Esophagus (tissue), 2 donors: ENCODE results near the gene DOCK4. TPM values are rescaled to one million over a fixed set of nuclear protein-coding genes. Genes with fewer than 3 reads are reported as not detected.

Experiments
- H3K27ac ChIP-seq, 2 donors: one replicate each; pipeline ENCODE4 v1.5.1; 2013; ENCODE audit warnings: low read depth in 2 of 2, mild to moderate bottlenecking in 2 of 2, inconsistent platforms in 1 of 2, low read length in 1 of 2, moderate library complexity in 1 of 2
- H3K27me3 ChIP-seq, 2 donors: one replicate each; pipeline ENCODE4 v1.6.1; 2013; ENCODE audit warnings: low read length in 2 of 2, control low read depth in 1 of 2, mild to moderate bottlenecking in 1 of 2; ENCODE audit not compliant: insufficient read depth in 2 of 2, control insufficient read depth in 1 of 2
- H3K36me3 ChIP-seq, 2 donors: one replicate each; pipeline ENCODE4 v1.6.1; 2013; ENCODE audit warnings: low read length in 1 of 2; ENCODE audit not compliant: control insufficient read depth in 2 of 2, insufficient read depth in 2 of 2
- H3K4me1 ChIP-seq, 2 donors: one replicate each; pipeline ENCODE4 v1.6.1; 2013; ENCODE audit warnings: low read length in 1 of 2; ENCODE audit not compliant: control insufficient read depth in 2 of 2, insufficient read depth in 2 of 2
- H3K4me3 ChIP-seq, 2 donors: one replicate each; pipeline ENCODE4 v1.5.1; 2013; ENCODE audit warnings: low read length in 2 of 2, mild to moderate bottlenecking in 2 of 2, low read depth in 1 of 2, moderate library complexity in 1 of 2
- H3K9me3 ChIP-seq, 2 donors: one replicate each; pipeline ENCODE4 v1.6.1; 2013; ENCODE audit warnings: mild to moderate bottlenecking in 2 of 2, low read depth in 1 of 2, low read length in 1 of 2, moderate library complexity in 1 of 2; ENCODE audit not compliant: control insufficient read depth in 2 of 2, insufficient read depth in 1 of 2
- WGBS, 2 donors: extraction: QIAGEN DNeasy Blood & Tissue Kit; methylation state at CpG; one replicate each; pipeline ENCODE4 v1.1.7; 2013; 5-methylcytosine and 5-hydroxymethylcytosine counted together
- polyA plus RNA-seq, 2 donors: library from polyadenylated mRNA; stranded (reverse); fragments of 200-250 nt; gene quantifications; one replicate each; pipeline ENCODE4 v1.2.3, GENCODE V29; 2013
- donor health status: healthy with polysubstance abuse.
- donor health status: Bipolar disorder and iron deficiency.

The DOCK4 gene
- polyA plus RNA-seq, 2 donors = 1.8 to 2.9 TPM

- WGBS, 2 donors = 93 to 94% methylated on average over 1 of the region's 1 CpG
- no peaks in the 10 kb centered on the region for H3K9me3 ChIP-seq
- H3K27ac ChIP-seq = no peak overlapping the region
These were observed 167.8 kb downstream of the DOCK4 start for GRCh38 chr7:112038353-112038752.

GRCh38 chr7:112036071-112036470 is 170.1 kb downstream of the DOCK4 start:
- Histone ChIP-seq H3K27ac (no peak overlapping the region), H3K4me3 (no peak overlapping the region), H3K9me3 (no peaks in the 10 kb centered on the region), H3K4me1 (no peaks in the 10 kb centered on the region), H3K27me3 (no peaks in the 10 kb centered on the region), H3K36me3 (no peaks in the 10 kb centered on the region)
- 62 to 73% methylated on average over 2 of the region's 2 CpGs for WGBS, 2 donors

More at GRCh38 chr7:112038353-112038752, 167.8 kb downstream of the DOCK4 start:
- H3K4me1 ChIP-seq = peaks cover 0 to 2% of the 10 kb centered on the region in 2 donors
- no peak overlapping the region for H3K4me3 ChIP-seq
- H3K27me3 ChIP-seq = no peaks in the 10 kb centered on the region
- peaks cover 0 to 3% of the 10 kb centered on the region in 2 donors for H3K36me3 ChIP-seq

- no peaks in the 10 kb centered on the region for H3K27me3 ChIP-seq
- H3K36me3 ChIP-seq = no peaks in the 10 kb centered on the region
- no peak overlapping the region for H3K4me3 ChIP-seq
- WGBS, 2 donors = 75 to 76% methylated on average over 5 of the region's 5 CpGs
- H3K27ac ChIP-seq = no peak overlapping the region
- H3K4me1 ChIP-seq = no peaks in the 10 kb centered on the region
- H3K9me3 ChIP-seq = no peaks in the 10 kb centered on the region
These were observed 174.5 kb downstream of the DOCK4 start for GRCh38 chr7:112031689-112032088.

GRCh38 chr7:112025556-112025955 is 180.6 kb downstream of the DOCK4 start:
- H3K27ac ChIP-seq = no peak overlapping the region
- no peaks in the 10 kb centered on the region for H3K9me3 ChIP-seq
- no peaks in the 10 kb centered on the region for H3K4me1 ChIP-seq
- H3K27me3 ChIP-seq = no peaks in the 10 kb centered on the region
- WGBS, 2 donors = 90 to 96% methylated on average over 2 of the region's 2 CpGs
- no peak overlapping the region for H3K4me3 ChIP-seq
- no peaks in the 10 kb centered on the region for H3K36me3 ChIP-seq

GRCh38 chr7:112023786-112024185 is 182.4 kb downstream of the DOCK4 start:
- no peaks in the 10 kb centered on the region for H3K27me3 ChIP-seq
- no peak overlapping the region for H3K4me3 ChIP-seq
- no peaks in the 10 kb centered on the region for H3K36me3 ChIP-seq
- H3K9me3 ChIP-seq = no peaks in the 10 kb centered on the region
- no peaks in the 10 kb centered on the region for H3K4me1 ChIP-seq
- WGBS, 2 donors = 90% methylated on average over 6 of the region's 6 CpGs
- no peak overlapping the region for H3K27ac ChIP-seq

DNA sequence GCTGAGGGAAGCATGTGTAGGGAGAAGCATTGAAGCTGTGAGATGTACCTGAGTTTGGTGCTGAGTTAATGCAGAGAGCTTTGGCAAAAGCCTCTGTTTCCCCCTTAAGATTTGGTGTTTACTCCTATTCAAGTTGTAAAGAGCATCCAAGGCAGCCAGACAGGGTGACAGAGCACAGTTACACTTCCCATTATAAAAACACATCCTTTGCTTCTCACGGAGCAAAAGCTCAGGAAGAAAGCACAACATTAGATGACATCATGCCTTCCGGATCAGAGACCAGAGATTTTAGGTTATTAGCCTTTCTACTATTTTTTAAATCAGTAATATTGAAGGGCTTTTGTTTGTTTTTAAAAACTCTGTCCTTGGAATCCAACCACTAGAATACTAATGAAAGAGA is 182.9 kb downstream of the DOCK4 start:
- no peaks in the 10 kb centered on the region for H3K36me3 ChIP-seq
- H3K27ac ChIP-seq = no peak overlapping the region
- 61 to 68% methylated on average over 2 of the region's 2 CpGs for WGBS, 2 donors
- no peaks in the 10 kb centered on the region for H3K9me3 ChIP-seq
- H3K4me3 ChIP-seq = no peak overlapping the region
- no peaks in the 10 kb centered on the region for H3K4me1 ChIP-seq
- H3K27me3 ChIP-seq = no peaks in the 10 kb centered on the region

GRCh38 chr7:112022128-112022527 is 184.1 kb downstream of the DOCK4 start:
- Histone ChIP-seq H3K27me3 (no peaks in the 10 kb centered on the region), H3K9me3 (no peaks in the 10 kb centered on the region), H3K27ac (no peak overlapping the region), H3K4me1 (no peaks in the 10 kb centered on the region), H3K4me3 (no peak overlapping the region), H3K36me3 (no peaks in the 10 kb centered on the region)
- 76 to 84% methylated on average over 6 of the region's 6 CpGs for WGBS, 2 donors

- 74 to 75% methylated on average over 7 of the region's 7 CpGs for WGBS, 2 donors
- Histone ChIP-seq H3K27ac (no peak overlapping the region), H3K27me3 (no peaks in the 10 kb centered on the region), H3K36me3 (no peaks in the 10 kb centered on the region), H3K9me3 (no peaks in the 10 kb centered on the region), H3K4me3 (no peak overlapping the region), H3K4me1 (no peaks in the 10 kb centered on the region)
These were observed 184.7 kb downstream of the DOCK4 start for GRCh38 chr7:112021379-112022044.

DNA sequence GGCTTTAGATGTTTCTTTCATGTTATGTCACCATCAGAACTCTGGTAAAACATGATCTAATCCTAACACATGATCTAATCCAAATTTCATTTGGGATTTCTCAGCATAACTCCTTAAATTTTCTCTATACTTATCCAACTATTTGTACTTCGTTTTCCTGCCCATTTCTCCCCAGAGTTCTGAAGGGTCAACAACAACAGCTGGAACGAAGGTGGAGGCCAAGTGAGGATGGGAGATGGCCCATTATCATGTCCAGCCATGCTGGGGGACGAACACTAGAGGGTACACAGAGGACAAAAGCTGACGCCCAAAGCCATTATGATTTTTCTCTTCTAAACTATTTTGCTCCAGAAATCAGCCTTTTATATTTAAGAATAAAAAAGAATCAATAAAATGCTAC is 185.4 kb downstream of the DOCK4 start:
- WGBS, 2 donors = 71 to 72% methylated on average over 4 of the region's 4 CpGs

DNA sequence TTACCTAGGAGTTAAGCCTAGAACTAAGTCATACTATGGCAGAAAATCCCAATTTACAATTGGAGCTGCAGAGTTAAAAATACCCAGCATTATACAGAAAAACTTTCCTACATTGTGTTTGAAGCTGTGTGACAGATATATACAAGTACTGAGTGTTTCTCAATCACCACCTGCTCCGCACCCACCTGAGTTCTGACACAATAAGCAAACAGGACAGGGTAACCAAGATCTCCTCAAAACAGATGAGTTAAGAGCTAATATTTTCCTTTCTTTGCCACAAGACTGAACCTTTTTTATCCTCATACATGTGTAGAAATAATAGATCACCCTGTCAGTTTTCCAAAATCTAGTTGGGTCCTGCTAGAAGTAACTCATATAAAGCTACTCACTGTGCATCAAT is 186.3 kb downstream of the DOCK4 start:
- H3K36me3 ChIP-seq = no peaks in the 10 kb centered on the region
- no peak overlapping the region for H3K4me3 ChIP-seq
- H3K27me3 ChIP-seq = no peaks in the 10 kb centered on the region
- H3K9me3 ChIP-seq = no peaks in the 10 kb centered on the region
- no peaks in the 10 kb centered on the region for H3K4me1 ChIP-seq
- no peak overlapping the region for H3K27ac ChIP-seq
- WGBS, 2 donors = 91 to 94% methylated on average over 1 of the region's 1 CpG

More for the DNA sequence above, 185.4 kb downstream of the DOCK4 start:
- Histone ChIP-seq H3K27me3 (no peaks in the 10 kb centered on the region), H3K4me1 (no peaks in the 10 kb centered on the region), H3K27ac (no peak overlapping the region), H3K36me3 (no peaks in the 10 kb centered on the region), H3K9me3 (no peaks in the 10 kb centered on the region), H3K4me3 (no peak overlapping the region)
